HL-60 (cell line): Measurements from ENCODE around the gene FLT4.
"Not testable (repeated sequence)": the region's sequence is repeated elsewhere in the genome, so short reads cannot be mapped to it uniquely, and the experiment has no call there.

Experiments
- DNase-seq, 2 experiments: peaks; one replicate each; pipeline ENCODE4 v3.0.0-alpha.2; 2010 to 2020; ENCODE audit warnings: low read depth in 1 of 2, low spot score in 1 of 2
- H3K27ac ChIP-seq: fragments of 250-450 bp; sonication (Bioruptor Pico); replicated peaks from 2 replicates; pipeline ENCODE4 v1.5.1; 2020; ENCODE audit warnings: mild to moderate bottlenecking, moderate library complexity
- H3K27me3 ChIP-seq: fragments of 250-450 bp; sonication (Bioruptor Pico); 2 replicates; pipeline ENCODE4 v1.5.1; 2021; ENCODE audit warnings: mild to moderate bottlenecking, moderate library complexity; ENCODE audit not compliant: insufficient read depth, poor library complexity, severe bottlenecking
- H3K4me3 ChIP-seq: replicated peaks from 2 replicates; pipeline ENCODE4 v1.5.1; 2011; ENCODE audit warnings: mild to moderate bottlenecking, control low read depth, low read length; ENCODE audit not compliant: insufficient read depth
- GABPA ChIP-seq: IDR thresholded peaks from 2 replicates; pipeline ENCODE4 v1.6.1; 2012; ENCODE audit warnings: low read depth
- POLR2AphosphoS5 ChIP-seq: IDR thresholded peaks from 2 replicates; pipeline ENCODE4 v1.6.1; 2012; ENCODE audit warnings: low read depth
- SPI1 ChIP-seq: IDR thresholded peaks from 2 replicates; pipeline ENCODE4 v1.6.1; 2012; ENCODE audit warnings: low read depth, mild to moderate bottlenecking, borderline replicate concordance
- TF ChIP-seq, protein P1 (sequence below): IDR thresholded peaks from one replicate; pipeline ENCODE4 v1.5.1; 2011; ENCODE audit warnings: low read length, control low read depth, inconsistent platforms; ENCODE audit not compliant: insufficient read depth
- TF ChIP-seq, protein P2 (sequence below): IDR thresholded peaks from 2 replicates; pipeline ENCODE4 v1.6.1; 2012; ENCODE audit warnings: low read depth; ENCODE audit not compliant: insufficient replicate concordance

FLT4 gene

DNA sequence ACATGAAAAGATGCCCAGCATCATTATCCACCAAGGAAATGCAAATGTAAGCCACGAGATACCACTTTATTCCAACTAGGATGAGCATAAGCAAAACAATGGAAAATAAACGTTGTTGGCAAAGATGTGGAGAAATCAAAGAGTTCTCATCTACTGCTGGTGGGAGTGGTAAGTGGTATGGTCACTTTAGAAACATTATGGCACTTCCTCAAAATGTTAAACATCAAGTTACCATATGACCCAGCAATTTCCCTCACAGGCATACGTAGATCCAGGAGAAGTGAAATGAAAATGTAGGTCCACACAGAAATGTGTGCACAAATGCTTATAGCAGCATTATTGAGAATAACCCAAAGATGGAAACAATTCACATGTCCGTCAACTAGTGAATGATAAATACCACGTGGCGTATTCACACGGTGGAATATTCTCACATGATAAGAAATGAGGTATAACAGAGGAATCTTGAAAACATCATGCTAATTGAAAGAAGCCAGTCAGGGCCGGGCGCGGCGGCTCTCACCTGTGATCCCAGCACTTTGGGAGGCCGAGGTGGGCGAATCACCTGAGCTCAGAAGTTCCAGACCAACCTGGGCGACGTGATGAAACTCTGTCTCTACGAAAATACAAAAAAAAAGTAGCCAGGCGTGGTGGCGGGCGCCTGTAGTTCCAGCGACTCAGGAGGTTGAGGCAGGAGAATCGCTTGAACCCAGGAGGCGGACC, 16.4 kb upstream of the FLT4 start:
- TF ChIP-seq SPI1 (peak; percentile 80), GABPA (no peak), POLR2AphosphoS5 (no peak)
- TF ChIP-seq, protein P1, sequence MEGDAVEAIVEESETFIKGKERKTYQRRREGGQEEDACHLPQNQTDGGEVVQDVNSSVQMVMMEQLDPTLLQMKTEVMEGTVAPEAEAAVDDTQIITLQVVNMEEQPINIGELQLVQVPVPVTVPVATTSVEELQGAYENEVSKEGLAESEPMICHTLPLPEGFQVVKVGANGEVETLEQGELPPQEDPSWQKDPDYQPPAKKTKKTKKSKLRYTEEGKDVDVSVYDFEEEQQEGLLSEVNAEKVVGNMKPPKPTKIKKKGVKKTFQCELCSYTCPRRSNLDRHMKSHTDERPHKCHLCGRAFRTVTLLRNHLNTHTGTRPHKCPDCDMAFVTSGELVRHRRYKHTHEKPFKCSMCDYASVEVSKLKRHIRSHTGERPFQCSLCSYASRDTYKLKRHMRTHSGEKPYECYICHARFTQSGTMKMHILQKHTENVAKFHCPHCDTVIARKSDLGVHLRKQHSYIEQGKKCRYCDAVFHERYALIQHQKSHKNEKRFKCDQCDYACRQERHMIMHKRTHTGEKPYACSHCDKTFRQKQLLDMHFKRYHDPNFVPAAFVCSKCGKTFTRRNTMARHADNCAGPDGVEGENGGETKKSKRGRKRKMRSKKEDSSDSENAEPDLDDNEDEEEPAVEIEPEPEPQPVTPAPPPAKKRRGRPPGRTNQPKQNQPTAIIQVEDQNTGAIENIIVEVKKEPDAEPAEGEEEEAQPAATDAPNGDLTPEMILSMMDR: no peak
- Histone ChIP-seq H3K4me3 (no peak overlapping the region), H3K27me3 (peaks cover 5% of the 10 kb centered on the region), H3K27ac (no peak overlapping the region)
- DNase-seq: no peak

DNA sequence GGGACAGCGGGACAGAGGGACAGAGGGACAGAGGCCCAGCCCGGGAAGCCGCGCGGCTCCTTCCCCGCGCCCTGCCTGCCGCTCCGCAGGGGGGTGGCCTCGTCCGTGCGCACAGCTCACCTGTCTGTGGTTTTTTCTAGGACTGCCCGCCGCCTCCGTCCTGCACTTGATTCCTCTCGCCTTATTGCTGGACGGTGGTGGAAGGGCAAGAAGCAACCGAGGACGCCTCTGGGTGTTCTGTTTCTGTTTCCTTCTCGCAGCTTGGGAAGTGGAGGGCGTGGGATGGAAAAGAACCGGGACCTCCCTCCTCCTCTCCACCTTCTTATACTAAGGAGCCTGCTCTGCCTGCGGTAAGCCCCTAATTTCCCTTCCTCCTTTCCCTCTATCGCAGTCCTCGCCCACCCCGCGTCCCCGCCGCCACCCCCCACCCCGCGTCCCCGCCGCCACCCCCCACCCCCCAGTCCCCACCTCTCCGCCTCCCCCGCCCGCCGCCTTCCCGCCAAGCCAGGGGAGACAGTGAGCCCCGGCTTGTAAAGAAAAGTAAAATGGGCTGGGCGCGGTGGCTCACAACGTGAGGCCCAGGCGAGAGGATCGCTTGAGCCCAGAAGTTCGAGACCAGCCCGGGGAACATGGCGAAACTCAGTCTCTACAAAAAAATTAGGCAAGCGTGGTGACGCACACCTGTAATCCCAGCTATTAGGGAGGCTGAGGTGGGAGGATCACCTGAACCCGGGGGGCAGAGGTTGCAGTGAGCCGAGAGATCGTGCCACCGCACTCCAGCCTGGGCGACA, 9.6 kb upstream of the FLT4 start:
- H3K27me3 ChIP-seq: peaks cover 13% of the 10 kb centered on the region
- no peak for TF ChIP-seq POLR2AphosphoS5
- TF ChIP-seq, protein P2, sequence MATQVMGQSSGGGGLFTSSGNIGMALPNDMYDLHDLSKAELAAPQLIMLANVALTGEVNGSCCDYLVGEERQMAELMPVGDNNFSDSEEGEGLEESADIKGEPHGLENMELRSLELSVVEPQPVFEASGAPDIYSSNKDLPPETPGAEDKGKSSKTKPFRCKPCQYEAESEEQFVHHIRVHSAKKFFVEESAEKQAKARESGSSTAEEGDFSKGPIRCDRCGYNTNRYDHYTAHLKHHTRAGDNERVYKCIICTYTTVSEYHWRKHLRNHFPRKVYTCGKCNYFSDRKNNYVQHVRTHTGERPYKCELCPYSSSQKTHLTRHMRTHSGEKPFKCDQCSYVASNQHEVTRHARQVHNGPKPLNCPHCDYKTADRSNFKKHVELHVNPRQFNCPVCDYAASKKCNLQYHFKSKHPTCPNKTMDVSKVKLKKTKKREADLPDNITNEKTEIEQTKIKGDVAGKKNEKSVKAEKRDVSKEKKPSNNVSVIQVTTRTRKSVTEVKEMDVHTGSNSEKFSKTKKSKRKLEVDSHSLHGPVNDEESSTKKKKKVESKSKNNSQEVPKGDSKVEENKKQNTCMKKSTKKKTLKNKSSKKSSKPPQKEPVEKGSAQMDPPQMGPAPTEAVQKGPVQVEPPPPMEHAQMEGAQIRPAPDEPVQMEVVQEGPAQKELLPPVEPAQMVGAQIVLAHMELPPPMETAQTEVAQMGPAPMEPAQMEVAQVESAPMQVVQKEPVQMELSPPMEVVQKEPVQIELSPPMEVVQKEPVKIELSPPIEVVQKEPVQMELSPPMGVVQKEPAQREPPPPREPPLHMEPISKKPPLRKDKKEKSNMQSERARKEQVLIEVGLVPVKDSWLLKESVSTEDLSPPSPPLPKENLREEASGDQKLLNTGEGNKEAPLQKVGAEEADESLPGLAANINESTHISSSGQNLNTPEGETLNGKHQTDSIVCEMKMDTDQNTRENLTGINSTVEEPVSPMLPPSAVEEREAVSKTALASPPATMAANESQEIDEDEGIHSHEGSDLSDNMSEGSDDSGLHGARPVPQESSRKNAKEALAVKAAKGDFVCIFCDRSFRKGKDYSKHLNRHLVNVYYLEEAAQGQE: no peak
- TF ChIP-seq, protein P1: no peak
- no peak for TF ChIP-seq GABPA
- TF ChIP-seq SPI1: no peak
- H3K4me3 ChIP-seq: no peak overlapping the region
- DNase-seq: no peak
- no peak overlapping the region for H3K27ac ChIP-seq

DNA sequence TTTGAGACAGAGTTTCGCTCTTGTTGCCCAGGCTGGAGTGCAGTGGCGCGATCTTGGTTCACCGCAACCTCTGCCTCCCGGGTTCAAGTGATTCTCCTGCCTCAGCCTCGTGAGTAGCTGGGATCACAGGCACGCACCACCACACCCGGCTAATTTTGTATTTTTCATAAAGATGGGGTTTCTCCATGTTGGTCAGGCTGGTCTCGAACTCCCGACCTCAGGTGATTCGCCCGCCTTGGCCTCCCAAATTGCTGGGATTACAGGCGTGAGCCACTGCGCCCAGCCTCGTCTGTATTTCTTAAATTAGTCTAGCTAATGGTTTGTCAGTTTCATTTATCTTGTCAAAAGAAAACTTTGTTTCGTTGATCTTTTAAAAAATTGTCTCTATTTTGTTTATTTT, 5.8 kb upstream of the FLT4 start:
- H3K27ac ChIP-seq, H3K4me3 ChIP-seq, DNase-seq: not testable (repeated sequence)
- peaks cover 19% of the 10 kb centered on the region for H3K27me3 ChIP-seq

DNA sequence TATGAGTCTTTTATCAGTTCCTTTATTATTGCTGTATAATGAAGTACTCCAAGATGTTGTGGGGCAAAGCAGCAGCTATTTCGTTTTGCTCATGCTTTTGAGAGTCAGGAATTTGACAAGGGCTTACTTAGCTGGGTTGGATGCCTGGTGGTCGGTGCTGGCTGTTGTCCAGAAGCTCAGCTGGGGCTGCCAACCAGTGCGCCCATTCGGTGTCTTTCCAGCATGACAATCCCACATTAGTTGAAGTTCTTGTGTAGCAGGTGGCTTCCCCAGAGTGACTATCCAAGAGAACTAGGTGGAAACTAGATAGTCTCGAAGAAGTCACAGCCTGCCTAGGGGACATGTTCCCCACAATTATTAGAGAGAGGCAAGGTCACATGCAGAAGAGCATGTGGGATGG, 3.4 kb upstream of the FLT4 start:
- no peak for TF ChIP-seq GABPA
- no peak overlapping the region for H3K27ac ChIP-seq
- H3K27me3 ChIP-seq: peaks cover 28% of the 10 kb centered on the region
- H3K4me3 ChIP-seq: no peak overlapping the region
- no peak for DNase-seq

DNA sequence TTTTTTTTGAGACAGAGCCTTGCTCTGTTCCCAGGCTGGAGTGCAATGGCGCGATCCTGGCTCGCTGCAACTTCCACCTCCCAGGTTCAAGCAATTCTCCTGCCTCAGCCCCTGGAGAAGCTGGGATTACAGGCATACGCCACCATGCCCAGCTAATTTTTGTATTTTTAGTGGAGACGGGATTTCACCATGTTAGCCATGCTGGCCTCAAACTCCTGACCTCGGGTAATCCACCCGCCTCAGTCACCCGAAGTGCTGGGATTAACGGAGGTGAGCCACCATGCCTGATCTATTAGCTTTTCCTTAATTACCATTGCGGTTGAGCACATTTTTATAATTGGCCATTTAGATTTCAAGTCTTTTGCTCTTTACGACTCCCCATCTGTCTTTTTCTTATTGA, 2.9 kb upstream of the FLT4 start:
- no peak for TF ChIP-seq GABPA
- TF ChIP-seq, protein P1: no peak
- no peak for TF ChIP-seq SPI1
- TF ChIP-seq, protein P2: no peak
- no peak for TF ChIP-seq POLR2AphosphoS5
- DNase-seq: no peak
- Histone ChIP-seq H3K4me3 (no peak overlapping the region), H3K27me3 (peaks cover 29% of the 10 kb centered on the region), H3K27ac (no peak overlapping the region)
